ENCODE results near the gene PTGES2.
A peak's percentile ranks its signal among the peaks of the same experiment; 100 is the strongest.
"Not testable (repeated sequence)": the region's sequence is repeated elsewhere in the genome, so short reads cannot be mapped to it uniquely, and the experiment has no call there.

The PTGES2 gene

GRCh38 chr9:128138001-128138400, 10.5 kb upstream of the PTGES2 start:
- Mint-ChIP-seq H3K36me3 (ENCODE audit: insufficient read depth) (peaks cover 3% of the 10 kb centered on the region), H3K4me3 (no peak overlapping the region), H3K27ac (no peak overlapping the region), H3K27me3 (peaks cover 5 to 17% of the 10 kb centered on the region in 2 donors), H3K4me1 (ENCODE audit: low read depth in 2 of 2) (peaks cover 6 to 8% of the 10 kb centered on the region in 2 donors), H3K9me3 (no peaks in the 10 kb centered on the region)
- no peak for ATAC-seq (replicated peaks)
- DNase-seq: no peak

GRCh38 chr9:128136816-128137793, 9.6 kb upstream of the PTGES2 start:
- Mint-ChIP-seq H3K4me1 (ENCODE audit: low read depth in 2 of 2) (peaks cover 5 to 7% of the 10 kb centered on the region in 2 donors), H3K27ac (peak overlapping the region in 1 of 2 donors; percentile 61), H3K9me3 (no peaks in the 10 kb centered on the region), H3K36me3 (ENCODE audit: insufficient read depth) (peaks cover 3% of the 10 kb centered on the region), H3K4me3 (no peak overlapping the region), H3K27me3 (peaks cover 11 to 25% of the 10 kb centered on the region in 2 donors)
- no peak for DNase-seq
- ATAC-seq (replicated peaks): no peak

- DNase-seq; H3K4me3 Mint-ChIP-seq; H3K27ac Mint-ChIP-seq; ATAC-seq (replicated peaks); H3K4me1 Mint-ChIP-seq (ENCODE audit: low read depth in 2 of 2); H3K36me3 Mint-ChIP-seq (ENCODE audit: insufficient read depth); H3K9me3 Mint-ChIP-seq: not testable (repeated sequence)
- H3K27me3 Mint-ChIP-seq: peaks cover 11 to 34% of the 10 kb centered on the region in 2 donors
Observed at GRCh38 chr9:128135561-128135960, 8.0 kb upstream of the PTGES2 start.

- not testable (repeated sequence) for H3K4me3 Mint-ChIP-seq; H3K27ac Mint-ChIP-seq; DNase-seq; H3K9me3 Mint-ChIP-seq; ATAC-seq (replicated peaks)
- Mint-ChIP-seq H3K36me3 (ENCODE audit: insufficient read depth) (peaks cover 20% of the 10 kb centered on the region), H3K4me1 (ENCODE audit: low read depth in 2 of 2) (peaks cover 13 to 20% of the 10 kb centered on the region in 2 donors), H3K27me3 (peaks cover 11 to 34% of the 10 kb centered on the region in 2 donors)
Observed at GRCh38 chr9:128132139-128132538, 4.6 kb upstream of the PTGES2 start.

GRCh38 chr9:128131346-128131745, 3.8 kb upstream of the PTGES2 start:
- Mint-ChIP-seq H3K36me3 (ENCODE audit: insufficient read depth) (peaks cover 23% of the 10 kb centered on the region), H3K27me3 (peaks cover 11 to 34% of the 10 kb centered on the region in 2 donors), H3K4me1 (ENCODE audit: low read depth in 2 of 2) (peaks cover 14 to 22% of the 10 kb centered on the region in 2 donors)
- H3K9me3 Mint-ChIP-seq; H3K27ac Mint-ChIP-seq; H3K4me3 Mint-ChIP-seq; ATAC-seq (replicated peaks); DNase-seq: not testable (repeated sequence)

GRCh38 chr9:128130651-128131050, 3.1 kb upstream of the PTGES2 start:
- Mint-ChIP-seq H3K4me1 (ENCODE audit: low read depth in 2 of 2) (peaks cover 18 to 25% of the 10 kb centered on the region in 2 donors), H3K27me3 (peaks cover 11 to 28% of the 10 kb centered on the region in 2 donors), H3K36me3 (ENCODE audit: insufficient read depth) (peaks cover 23% of the 10 kb centered on the region)
- H3K4me3 Mint-ChIP-seq; ATAC-seq (replicated peaks); H3K9me3 Mint-ChIP-seq; DNase-seq; H3K27ac Mint-ChIP-seq: not testable (repeated sequence)

- peaks cover 23% of the 10 kb centered on the region for H3K36me3 Mint-ChIP-seq (ENCODE audit: insufficient read depth)
- not testable (repeated sequence) for ATAC-seq (replicated peaks); H3K9me3 Mint-ChIP-seq; H3K27ac Mint-ChIP-seq
- H3K4me3 Mint-ChIP-seq: peak overlapping the region; percentile 59 to 99
- peak; percentile 35 to 59 (median 43) for DNase-seq
- H3K27me3 Mint-ChIP-seq: peaks cover 11 to 27% of the 10 kb centered on the region in 2 donors
- peaks cover 22 to 30% of the 10 kb centered on the region in 2 donors for H3K4me1 Mint-ChIP-seq (ENCODE audit: low read depth in 2 of 2)
Observed at GRCh38 chr9:128129976-128130590, 2.6 kb upstream of the PTGES2 start.

GRCh38 chr9:128128836-128129590, 1.5 kb upstream of the PTGES2 start:
- peak overlapping the region; percentile 98 to 99 for H3K27ac Mint-ChIP-seq
- H3K36me3 Mint-ChIP-seq (ENCODE audit: insufficient read depth): peaks cover 24% of the 10 kb centered on the region

GRCh38 chr9:128127990-128128835, 684 bp upstream of the PTGES2 start:
- H3K9me3 Mint-ChIP-seq: no peaks in the 10 kb centered on the region
- DNase-seq: peak; percentile 79 to 90 (median 83)
- peak overlapping the region; percentile 98 to 99 for H3K4me3 Mint-ChIP-seq
- H3K36me3 Mint-ChIP-seq (ENCODE audit: insufficient read depth): peaks cover 25% of the 10 kb centered on the region
- H3K27me3 Mint-ChIP-seq: peaks cover 8 to 19% of the 10 kb centered on the region in 2 donors
- peaks cover 26 to 32% of the 10 kb centered on the region in 2 donors for H3K4me1 Mint-ChIP-seq (ENCODE audit: low read depth in 2 of 2)
- ATAC-seq (replicated peaks): peak; percentile 77
- H3K27ac Mint-ChIP-seq: peak overlapping the region; percentile 98 to 99

More at GRCh38 chr9:128128836-128129590, 1.5 kb upstream of the PTGES2 start:
- Mint-ChIP-seq H3K4me1 (ENCODE audit: low read depth in 2 of 2) (peaks cover 26 to 32% of the 10 kb centered on the region in 2 donors), H3K9me3 (no peaks in the 10 kb centered on the region), H3K27me3 (peaks cover 11 to 27% of the 10 kb centered on the region in 2 donors), H3K4me3 (peak overlapping the region; percentile 98 to 99)
- ATAC-seq (replicated peaks) (no peak), DNase-seq (peak in 1 of 3 experiments; percentile 16)

- DNase-seq: no peak
- peaks cover 26 to 32% of the 10 kb centered on the region in 2 donors for H3K4me1 Mint-ChIP-seq (ENCODE audit: low read depth in 2 of 2)
- H3K27me3 Mint-ChIP-seq: no peaks in the 10 kb centered on the region
- peak overlapping the region; percentile 98 to 99 for H3K4me3 Mint-ChIP-seq
- ATAC-seq (replicated peaks): no peak
- peaks cover 35% of the 10 kb centered on the region for H3K36me3 Mint-ChIP-seq (ENCODE audit: insufficient read depth)
- no peaks in the 10 kb centered on the region for H3K9me3 Mint-ChIP-seq
- peak overlapping the region; percentile 54 to 99 for H3K27ac Mint-ChIP-seq
Observed at GRCh38 chr9:128125580-128126354, 1.8 kb downstream of the PTGES2 start.

GRCh38 chr9:128124873-128125579, 2.5 kb downstream of the PTGES2 start:
- ATAC-seq (replicated peaks): no peak
- Mint-ChIP-seq H3K27me3 (no peaks in the 10 kb centered on the region), H3K4me3 (peak overlapping the region; percentile 37 to 44), H3K27ac (peak overlapping the region; percentile 54 to 99), H3K4me1 (ENCODE audit: low read depth in 2 of 2) (peaks cover 26 to 32% of the 10 kb centered on the region in 2 donors), H3K9me3 (no peaks in the 10 kb centered on the region), H3K36me3 (ENCODE audit: insufficient read depth) (peaks cover 40% of the 10 kb centered on the region)
- no peak for DNase-seq
